ENCODE results near the gene GPLD1. TPM values are rescaled to one million over a fixed set of nuclear protein-coding genes. Genes with fewer than 3 reads are reported as not detected.

GPLD1 gene
- total and polyA plus RNA-seq, 4 donors, result 0.45 to 3.8 (median 1.7) TPM

DNA sequence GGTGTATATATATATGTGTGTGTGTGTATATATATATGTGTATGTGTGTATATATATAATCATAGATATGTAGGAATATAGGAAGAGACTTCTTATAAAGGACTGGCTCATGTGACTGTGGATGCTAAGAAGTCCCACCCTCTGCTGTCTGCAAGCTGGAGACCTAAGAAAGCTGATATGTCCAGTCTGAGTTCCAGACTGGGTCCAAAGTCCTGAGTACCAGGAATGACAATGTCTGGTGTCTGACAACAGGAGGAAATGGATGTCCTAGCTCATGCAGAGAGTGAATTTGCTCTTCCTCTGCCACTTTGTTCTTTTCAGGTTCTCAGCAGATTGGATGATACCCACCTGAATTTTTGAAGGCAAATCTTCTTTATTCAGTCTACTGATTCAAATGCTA, 12.5 kb upstream of the GPLD1 start:
- TF ChIP-seq, protein P1, sequence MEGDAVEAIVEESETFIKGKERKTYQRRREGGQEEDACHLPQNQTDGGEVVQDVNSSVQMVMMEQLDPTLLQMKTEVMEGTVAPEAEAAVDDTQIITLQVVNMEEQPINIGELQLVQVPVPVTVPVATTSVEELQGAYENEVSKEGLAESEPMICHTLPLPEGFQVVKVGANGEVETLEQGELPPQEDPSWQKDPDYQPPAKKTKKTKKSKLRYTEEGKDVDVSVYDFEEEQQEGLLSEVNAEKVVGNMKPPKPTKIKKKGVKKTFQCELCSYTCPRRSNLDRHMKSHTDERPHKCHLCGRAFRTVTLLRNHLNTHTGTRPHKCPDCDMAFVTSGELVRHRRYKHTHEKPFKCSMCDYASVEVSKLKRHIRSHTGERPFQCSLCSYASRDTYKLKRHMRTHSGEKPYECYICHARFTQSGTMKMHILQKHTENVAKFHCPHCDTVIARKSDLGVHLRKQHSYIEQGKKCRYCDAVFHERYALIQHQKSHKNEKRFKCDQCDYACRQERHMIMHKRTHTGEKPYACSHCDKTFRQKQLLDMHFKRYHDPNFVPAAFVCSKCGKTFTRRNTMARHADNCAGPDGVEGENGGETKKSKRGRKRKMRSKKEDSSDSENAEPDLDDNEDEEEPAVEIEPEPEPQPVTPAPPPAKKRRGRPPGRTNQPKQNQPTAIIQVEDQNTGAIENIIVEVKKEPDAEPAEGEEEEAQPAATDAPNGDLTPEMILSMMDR (IDR thresholded peaks at IDR 0.05; ENCODE audit: control extremely low read depth, extremely low read depth), result no peak
- H3K36me3 ChIP-seq (ENCODE audit: control insufficient read depth in 4 of 4, insufficient read depth in 4 of 4, low read length in 4 of 4), result peaks cover 0 to 14% (median 7%) of the 10 kb centered on the region in 4 donors
- no peak overlapping the region for H3K27ac ChIP-seq (ENCODE audit: low read depth in 1 of 2, low read length in 1 of 2)
- no peaks in the 10 kb centered on the region for H3K4me1 ChIP-seq (ENCODE audit: control insufficient read depth in 5 of 5, insufficient read depth in 5 of 5, low read length in 5 of 5)
- no peak overlapping the region for H3K9ac ChIP-seq (ENCODE audit: insufficient read depth in 1 of 2, low read length in 2 of 2)
- DNase-seq (no peak), ATAC-seq (ENCODE audit: insufficient read depth, low FRiP score) (no peak)
- H3K4me3 ChIP-seq, result no peak overlapping the region
- no peaks in the 10 kb centered on the region for H3K27me3 ChIP-seq (ENCODE audit: control insufficient read depth in 3 of 3, insufficient read depth in 3 of 3, low read length in 2 of 3)
- H3K9me3 ChIP-seq (ENCODE audit: control insufficient read depth in 4 of 4, insufficient read depth in 3 of 4, low read length in 3 of 4), result no peaks in the 10 kb centered on the region

DNA sequence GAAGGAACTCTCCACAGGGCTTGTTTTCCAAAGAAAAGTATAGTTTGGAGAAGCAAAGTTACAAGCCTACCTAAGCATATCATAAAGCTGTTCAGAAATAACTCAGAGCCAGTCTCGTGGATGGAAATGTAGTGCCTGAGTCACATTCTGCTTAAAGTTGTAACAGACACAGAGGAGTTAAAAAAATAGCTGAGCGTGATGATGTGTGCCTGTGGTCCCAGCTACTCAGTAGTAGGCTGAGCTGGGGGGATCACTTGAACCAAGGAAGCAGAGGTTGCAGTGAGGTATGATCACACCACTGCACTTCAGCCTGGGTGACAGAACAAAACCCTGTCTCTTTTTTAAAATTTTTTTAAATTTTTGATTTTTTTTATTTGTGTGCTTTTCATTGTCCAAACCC, 12.0 kb upstream of the GPLD1 start:
- H3K9ac ChIP-seq (ENCODE audit: insufficient read depth in 1 of 2, low read length in 2 of 2), result no peak overlapping the region
- ATAC-seq (ENCODE audit: insufficient read depth, low FRiP score), result no peak
- TF ChIP-seq, protein P1 (IDR thresholded peaks at IDR 0.05; ENCODE audit: control extremely low read depth, extremely low read depth), result no peak
- H3K4me3 ChIP-seq, result no peak overlapping the region
- H3K4me1 ChIP-seq (ENCODE audit: control insufficient read depth in 5 of 5, insufficient read depth in 5 of 5, low read length in 5 of 5), result no peaks in the 10 kb centered on the region
- H3K27me3 ChIP-seq (ENCODE audit: control insufficient read depth in 3 of 3, insufficient read depth in 3 of 3, low read length in 2 of 3), result no peaks in the 10 kb centered on the region
- no peak overlapping the region for H3K27ac ChIP-seq (ENCODE audit: low read depth in 1 of 2, low read length in 1 of 2)
- WGBS, 2 donors, result 68 to 82% methylated on average over 2 of the region's 2 CpGs
- no peaks in the 10 kb centered on the region for H3K9me3 ChIP-seq (ENCODE audit: control insufficient read depth in 4 of 4, insufficient read depth in 3 of 4, low read length in 3 of 4)
- DNase-seq, result no peak
- H3K36me3 ChIP-seq (ENCODE audit: control insufficient read depth in 4 of 4, insufficient read depth in 4 of 4, low read length in 4 of 4), result peaks cover 0 to 15% (median 7%) of the 10 kb centered on the region in 4 donors

DNA sequence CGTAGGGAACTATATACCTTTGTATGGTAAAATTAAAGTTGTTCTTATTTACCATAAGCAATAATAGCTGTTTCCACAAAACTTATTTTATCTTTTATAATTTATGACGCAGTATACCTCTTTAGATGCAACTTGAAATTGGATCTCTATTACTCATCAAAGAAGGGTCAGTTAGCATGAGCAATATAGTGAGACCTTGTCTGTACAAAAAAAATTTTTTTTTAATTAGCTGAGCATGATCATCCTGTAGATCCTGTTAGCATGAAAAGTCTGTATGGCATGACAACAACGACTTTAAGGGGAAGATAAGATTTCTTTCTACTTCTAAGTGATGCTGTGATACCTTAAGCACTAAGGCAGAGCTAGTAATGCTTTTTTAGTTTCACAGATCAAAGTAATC, 11.3 kb upstream of the GPLD1 start:
- 84 to 90% methylated on average over 3 of the region's 3 CpGs for WGBS, 2 donors
- Histone ChIP-seq H3K27ac (ENCODE audit: low read depth in 1 of 2, low read length in 1 of 2) (no peak overlapping the region), H3K27me3 (ENCODE audit: control insufficient read depth in 3 of 3, insufficient read depth in 3 of 3, low read length in 2 of 3) (no peaks in the 10 kb centered on the region), H3K4me3 (no peak overlapping the region), H3K4me1 (ENCODE audit: control insufficient read depth in 5 of 5, insufficient read depth in 5 of 5, low read length in 5 of 5) (peaks cover 0 to 4% (median 0%) of the 10 kb centered on the region in 5 donors), H3K9me3 (ENCODE audit: control insufficient read depth in 4 of 4, insufficient read depth in 3 of 4, low read length in 3 of 4) (no peaks in the 10 kb centered on the region), H3K36me3 (ENCODE audit: control insufficient read depth in 4 of 4, insufficient read depth in 4 of 4, low read length in 4 of 4) (peaks cover 0 to 15% (median 6%) of the 10 kb centered on the region in 4 donors), H3K9ac (ENCODE audit: insufficient read depth in 1 of 2, low read length in 2 of 2) (no peak overlapping the region)
- DNase-seq (no peak), ATAC-seq (ENCODE audit: insufficient read depth, low FRiP score) (no peak)
- TF ChIP-seq, protein P1 (IDR thresholded peaks at IDR 0.05; ENCODE audit: control extremely low read depth, extremely low read depth), result no peak

All from lung (tissue), 12 donors.